ENCODE data around the gene PDS5A.
"Not testable (repeated sequence)": the region's sequence is repeated elsewhere in the genome, so short reads cannot be mapped to it uniquely, and the experiment has no call there.

PDS5A gene

GRCh38 chr4:39963656-39964055 is 14.1 kb downstream of the PDS5A start:
- no peak for DNase-seq

- no peak for DNase-seq
Measured at GRCh38 chr4:39961311-39961877, 16.3 kb downstream of the PDS5A start.

- DNase-seq = peak; percentile 23 to 41
Measured at GRCh38 chr4:39950861-39951481, 26.7 kb downstream of the PDS5A start.

GRCh38 chr4:39947963-39948362 is 29.7 kb downstream of the PDS5A start:
- no peak for DNase-seq

- DNase-seq = no peak
Measured at GRCh38 chr4:39947417-39947816, 30.3 kb downstream of the PDS5A start.

GRCh38 chr4:39944245-39944644 is 33.5 kb downstream of the PDS5A start:
- not testable (repeated sequence) for DNase-seq

- DNase-seq = peak; percentile 82 to 87
Measured at GRCh38 chr4:39942507-39942906, 35.2 kb downstream of the PDS5A start.

- DNase-seq = no peak
Measured at GRCh38 chr4:39941682-39942217, 36.0 kb downstream of the PDS5A start.

GRCh38 chr4:39937683-39938268 is 39.9 kb downstream of the PDS5A start:
- DNase-seq = no peak

- no peak for DNase-seq
Measured at GRCh38 chr4:39936565-39937418, 40.9 kb downstream of the PDS5A start.

GRCh38 chr4:39933671-39934590 is 43.8 kb downstream of the PDS5A start:
- DNase-seq = no peak

- DNase-seq = no peak
Measured at GRCh38 chr4:39932776-39933402, 44.8 kb downstream of the PDS5A start.

- no peak for DNase-seq
Measured at GRCh38 chr4:39931441-39931901, 46.2 kb downstream of the PDS5A start.

- DNase-seq = no peak
Measured at GRCh38 chr4:39928538-39928937, 49.2 kb downstream of the PDS5A start.

- no peak for DNase-seq
Measured at GRCh38 chr4:39924014-39924413, 53.7 kb downstream of the PDS5A start.

- DNase-seq = no peak
Measured at GRCh38 chr4:39922399-39922798, 55.3 kb downstream of the PDS5A start.

GRCh38 chr4:39913471-39913870 is 64.2 kb downstream of the PDS5A start:
- no peak for DNase-seq

- DNase-seq = no peak
Measured at GRCh38 chr4:39910064-39910463, 67.6 kb downstream of the PDS5A start.

- no peak for DNase-seq
Measured at GRCh38 chr4:39908284-39908683, 69.4 kb downstream of the PDS5A start.

GRCh38 chr4:39905656-39906055 is 72.1 kb downstream of the PDS5A start:
- DNase-seq = no peak

- not testable (repeated sequence) for DNase-seq
Measured at GRCh38 chr4:39905019-39905418, 72.7 kb downstream of the PDS5A start.

GRCh38 chr4:39900966-39901365 is 76.7 kb downstream of the PDS5A start:
- DNase-seq = no peak
